Measurements from ENCODE around the gene PDK2.

The PDK2 gene

DNA sequence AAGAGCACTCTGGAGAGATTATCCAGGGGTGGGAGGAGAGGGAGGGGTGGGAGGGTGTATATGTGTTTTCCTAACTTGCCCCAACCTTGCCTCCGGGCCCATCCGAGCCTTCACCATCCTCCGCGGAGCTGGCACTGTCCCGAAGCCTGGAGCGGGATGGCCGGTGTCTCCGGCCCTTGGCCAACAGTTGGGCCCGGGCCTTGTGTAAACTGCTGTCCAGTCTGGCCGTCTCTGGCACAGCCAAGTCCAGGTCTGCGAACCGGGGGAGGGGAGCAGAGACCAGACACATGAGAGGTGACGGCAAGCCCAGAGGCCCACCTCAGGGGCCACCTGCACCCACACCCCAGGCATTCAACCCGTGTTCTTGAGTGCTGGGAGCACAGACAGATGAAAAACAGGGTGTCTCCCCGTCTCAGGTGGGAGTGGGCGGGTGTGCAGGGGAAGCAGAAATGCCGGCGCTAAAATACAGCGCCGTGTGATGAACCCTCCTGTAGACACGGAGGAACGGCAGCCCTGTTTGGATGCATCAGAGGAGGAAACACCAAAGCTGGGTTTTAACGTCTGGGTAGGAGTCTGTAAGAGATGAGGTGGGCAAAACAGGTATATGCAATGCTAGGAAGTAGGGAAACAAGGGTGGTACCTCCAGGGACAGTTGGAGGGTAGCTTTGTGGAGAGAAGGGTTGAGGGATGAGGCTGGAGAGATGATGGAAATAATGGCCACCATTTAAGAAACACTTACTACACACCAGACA lies 23.1 kb downstream of the PDK2 start:
- peaks cover 4% of the 10 kb centered on the region; the same call in 1 of the 2 replicates for H3K4me1 ChIP-seq (ENCODE audit: control insufficient read depth, low read length)
- H3K9me2 ChIP-seq (replicated peaks; ENCODE audit: control insufficient read depth, low read length), result no peaks in the 10 kb centered on the region
- H3F3A ChIP-seq (ENCODE audit: control insufficient read depth, insufficient read depth), result no peaks in the 10 kb centered on the region
- H3K4me2 ChIP-seq (ENCODE audit: low read length), result no peak overlapping the region
- no peaks in the 10 kb centered on the region for H3K36me3 ChIP-seq (ENCODE audit: control insufficient read depth, low read length)
- H3K27ac ChIP-seq (ENCODE audit: low read depth, low read length), result no peak overlapping the region
- no peaks in the 10 kb centered on the region for H3K9me3 ChIP-seq (ENCODE audit: control insufficient read depth, insufficient read depth, low read length)
- H4K20me1 ChIP-seq (ENCODE audit: control insufficient read depth, insufficient read depth, low read depth, low read length), result no peaks in the 10 kb centered on the region
- no peaks in the 10 kb centered on the region for H3K79me2 ChIP-seq (ENCODE audit: control insufficient read depth, low read length)
- peaks cover 53% of the 10 kb centered on the region for H3K27me3 ChIP-seq (ENCODE audit: control insufficient read depth, low read length)
- no peak for TF ChIP-seq EZH2phosphoT487 (IDR thresholded peaks at IDR 0.05; ENCODE audit: borderline replicate concordance, low read length)
- TF ChIP-seq, protein P1, sequence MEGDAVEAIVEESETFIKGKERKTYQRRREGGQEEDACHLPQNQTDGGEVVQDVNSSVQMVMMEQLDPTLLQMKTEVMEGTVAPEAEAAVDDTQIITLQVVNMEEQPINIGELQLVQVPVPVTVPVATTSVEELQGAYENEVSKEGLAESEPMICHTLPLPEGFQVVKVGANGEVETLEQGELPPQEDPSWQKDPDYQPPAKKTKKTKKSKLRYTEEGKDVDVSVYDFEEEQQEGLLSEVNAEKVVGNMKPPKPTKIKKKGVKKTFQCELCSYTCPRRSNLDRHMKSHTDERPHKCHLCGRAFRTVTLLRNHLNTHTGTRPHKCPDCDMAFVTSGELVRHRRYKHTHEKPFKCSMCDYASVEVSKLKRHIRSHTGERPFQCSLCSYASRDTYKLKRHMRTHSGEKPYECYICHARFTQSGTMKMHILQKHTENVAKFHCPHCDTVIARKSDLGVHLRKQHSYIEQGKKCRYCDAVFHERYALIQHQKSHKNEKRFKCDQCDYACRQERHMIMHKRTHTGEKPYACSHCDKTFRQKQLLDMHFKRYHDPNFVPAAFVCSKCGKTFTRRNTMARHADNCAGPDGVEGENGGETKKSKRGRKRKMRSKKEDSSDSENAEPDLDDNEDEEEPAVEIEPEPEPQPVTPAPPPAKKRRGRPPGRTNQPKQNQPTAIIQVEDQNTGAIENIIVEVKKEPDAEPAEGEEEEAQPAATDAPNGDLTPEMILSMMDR (IDR thresholded peaks at IDR 0.05; ENCODE audit: low read depth, low read length, poor library complexity, severe bottlenecking), result no peak
- H3K4me3 ChIP-seq (ENCODE audit: low read length), result no peak overlapping the region

DNA sequence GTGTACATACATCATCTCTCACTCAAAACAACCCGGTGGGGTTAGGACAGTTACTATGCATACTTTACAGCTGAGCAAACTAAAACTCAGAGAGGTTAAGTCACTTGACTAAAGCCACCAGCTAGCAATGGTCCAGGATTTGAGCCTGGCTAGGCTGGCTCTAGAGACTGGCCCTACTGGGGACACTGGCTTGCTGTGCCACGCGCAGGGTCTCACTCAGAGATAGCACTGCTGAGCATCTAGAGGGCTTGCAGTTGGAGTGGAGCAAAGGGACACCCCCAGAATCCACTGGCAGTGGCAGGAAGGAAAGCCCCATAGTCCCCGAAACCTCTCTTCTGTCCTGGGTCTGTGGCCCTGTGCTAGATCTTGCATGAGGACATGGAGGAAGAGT lies 23.7 kb downstream of the PDK2 start:
- TF ChIP-seq EZH2phosphoT487 (IDR thresholded peaks at IDR 0.05; ENCODE audit: borderline replicate concordance, low read length), result no peak
- TF ChIP-seq, protein P1 (IDR thresholded peaks at IDR 0.05; ENCODE audit: low read depth, low read length, poor library complexity, severe bottlenecking), result no peak
- no peaks in the 10 kb centered on the region for H3F3A ChIP-seq (ENCODE audit: control insufficient read depth, insufficient read depth)
- peaks cover 4% of the 10 kb centered on the region; the same call in 1 of the 2 replicates for H3K4me1 ChIP-seq (ENCODE audit: control insufficient read depth, low read length)
- no peak overlapping the region for H3K27ac ChIP-seq (ENCODE audit: low read depth, low read length)
- no peaks in the 10 kb centered on the region for H4K20me1 ChIP-seq (ENCODE audit: control insufficient read depth, insufficient read depth, low read depth, low read length)
- H3K27me3 ChIP-seq (ENCODE audit: control insufficient read depth, low read length), result peaks cover 56% of the 10 kb centered on the region
- H3K4me2 ChIP-seq (ENCODE audit: low read length), result no peak overlapping the region
- no peak overlapping the region for H3K4me3 ChIP-seq (ENCODE audit: low read length)
- no peaks in the 10 kb centered on the region for H3K9me3 ChIP-seq (ENCODE audit: control insufficient read depth, insufficient read depth, low read length)
- H3K36me3 ChIP-seq (ENCODE audit: control insufficient read depth, low read length), result no peaks in the 10 kb centered on the region
- no peaks in the 10 kb centered on the region for H3K79me2 ChIP-seq (ENCODE audit: control insufficient read depth, low read length)
- no peaks in the 10 kb centered on the region for H3K9me2 ChIP-seq (replicated peaks; ENCODE audit: control insufficient read depth, low read length)

DNA sequence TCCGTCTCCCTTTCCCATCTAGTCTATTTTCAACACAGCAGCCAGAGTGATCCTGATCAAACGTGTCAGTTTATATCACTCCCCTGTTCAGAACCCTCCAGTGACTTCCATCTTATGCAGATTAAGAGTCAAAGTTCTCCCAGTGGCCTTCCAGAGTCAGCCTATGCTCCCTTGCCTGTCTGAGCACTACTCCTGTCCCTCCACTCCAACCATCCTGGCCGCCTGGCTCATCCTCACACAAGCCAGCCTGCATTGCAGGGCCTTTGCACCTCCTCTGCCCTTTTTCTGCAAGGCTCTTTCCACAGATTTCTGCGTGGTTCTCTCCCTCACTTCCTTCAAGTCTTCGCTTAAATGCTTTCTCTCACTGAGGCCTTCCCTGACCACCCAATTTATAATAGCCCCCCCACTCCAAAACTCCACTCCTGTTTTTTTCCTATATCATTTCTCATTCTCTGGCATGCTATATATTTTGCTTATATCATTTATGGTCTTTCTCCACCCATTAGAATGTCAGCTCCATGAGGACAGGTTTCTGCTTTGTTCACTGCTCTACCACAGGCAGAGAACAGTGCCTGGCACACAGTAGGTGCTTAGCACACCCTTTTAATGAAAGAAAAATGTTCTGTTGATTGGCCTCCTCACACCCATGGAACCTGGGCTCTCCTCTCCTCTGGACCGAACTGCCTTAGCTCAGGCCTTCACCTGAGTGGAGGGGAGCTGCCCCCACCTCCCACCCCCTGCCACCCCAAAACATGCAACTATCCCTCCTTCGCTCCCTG lies 25.5 kb downstream of the PDK2 start:
- H3K9me2 ChIP-seq (replicated peaks; ENCODE audit: control insufficient read depth, low read length), result no peaks in the 10 kb centered on the region
- H3K4me2 ChIP-seq (ENCODE audit: low read length), result no peak overlapping the region
- no peaks in the 10 kb centered on the region for H4K20me1 ChIP-seq (ENCODE audit: control insufficient read depth, insufficient read depth, low read depth, low read length)

More for the DNA sequence above, 25.5 kb downstream of the PDK2 start:
- H3K27ac ChIP-seq (ENCODE audit: low read depth, low read length), result no peak overlapping the region
- TF ChIP-seq, protein P1 (IDR thresholded peaks at IDR 0.05; ENCODE audit: low read depth, low read length, poor library complexity, severe bottlenecking), result no peak
- no peak for TF ChIP-seq EZH2phosphoT487 (IDR thresholded peaks at IDR 0.05; ENCODE audit: borderline replicate concordance, low read length)
- H3K9me3 ChIP-seq (ENCODE audit: control insufficient read depth, insufficient read depth, low read length), result no peaks in the 10 kb centered on the region
- H3K79me2 ChIP-seq (ENCODE audit: control insufficient read depth, low read length), result no peaks in the 10 kb centered on the region
- H3K36me3 ChIP-seq (ENCODE audit: control insufficient read depth, low read length), result no peaks in the 10 kb centered on the region
- peaks cover 4% of the 10 kb centered on the region; the same call in 1 of the 2 replicates for H3K4me1 ChIP-seq (ENCODE audit: control insufficient read depth, low read length)
- H3F3A ChIP-seq (ENCODE audit: control insufficient read depth, insufficient read depth), result no peaks in the 10 kb centered on the region
- H3K4me3 ChIP-seq (ENCODE audit: low read length), result no peak overlapping the region
- peaks cover 56% of the 10 kb centered on the region for H3K27me3 ChIP-seq (ENCODE audit: control insufficient read depth, low read length)
